ENCODE measurements around the gene TRIM63.

TRIM63 gene

GRCh38 chr1:26021647-26022403 lies 45.6 kb downstream of the TRIM63 start, which contains the start of gene EXTL1:
Gene EXTL1 (plus strand): TSS chr1:26021775. CDS start chr1:26022647, 872 bp downstream.
- ATAC-seq: no peak
- Mint-ChIP-seq H3K4me1 (peaks cover 23% of the 10 kb centered on the region), H3K9me3 (no peaks in the 10 kb centered on the region), H3K27me3 (peaks cover 10% of the 10 kb centered on the region), H3K4me3 (no peak within 1 kb of the TSS), H3K27ac (peak within 1 kb of the TSS in 1 of 2 donors; percentile 84)
- no peak for DNase-seq

GRCh38 chr1:26020941-26021646 lies 46.3 kb downstream of the TRIM63 start:
- Mint-ChIP-seq H3K4me1 (peaks cover 29% of the 10 kb centered on the region), H3K4me3 (no peak overlapping the region), H3K9me3 (no peaks in the 10 kb centered on the region), H3K27ac (no peak overlapping the region), H3K27me3 (peaks cover 10% of the 10 kb centered on the region)
- DNase-seq: no peak
- no peak for ATAC-seq

- no peak overlapping the region for H3K27ac Mint-ChIP-seq
- H3K4me3 Mint-ChIP-seq: no peak overlapping the region
- H3K4me1 Mint-ChIP-seq: peaks cover 29% of the 10 kb centered on the region
- no peaks in the 10 kb centered on the region for H3K9me3 Mint-ChIP-seq
- H3K27me3 Mint-ChIP-seq: peaks cover 10% of the 10 kb centered on the region
- DNase-seq (no peak), ATAC-seq (no peak)
Measured at GRCh38 chr1:26020330-26020768, 47.1 kb downstream of the TRIM63 start.

- ATAC-seq (peak; percentile 52), DNase-seq (no peak)
- Mint-ChIP-seq H3K27me3 (peaks cover 10% of the 10 kb centered on the region), H3K27ac (no peak overlapping the region), H3K4me3 (no peak overlapping the region), H3K4me1 (peaks cover 29% of the 10 kb centered on the region), H3K9me3 (no peaks in the 10 kb centered on the region)
Measured at GRCh38 chr1:26019641-26020315, 47.7 kb downstream of the TRIM63 start.

GRCh38 chr1:26017606-26018005 lies 49.8 kb downstream of the TRIM63 start:
- H3K27me3 Mint-ChIP-seq: peaks cover 10% of the 10 kb centered on the region
- ATAC-seq: no peak

GRCh38 chr1:26016953-26017545 lies 50.4 kb downstream of the TRIM63 start:
- Mint-ChIP-seq H3K4me1 (peaks cover 29% of the 10 kb centered on the region), H3K27ac (peak overlapping the region; percentile 61 to 63), H3K4me3 (no peak overlapping the region), H3K9me3 (no peaks in the 10 kb centered on the region), H3K27me3 (peaks cover 10% of the 10 kb centered on the region)
- DNase-seq: peak in 1 of 2 donors; percentile 25
- ATAC-seq: peak; percentile 70

More at GRCh38 chr1:26017606-26018005, 49.8 kb downstream of the TRIM63 start:
- peak overlapping the region in 1 of 2 donors; percentile 61 for H3K27ac Mint-ChIP-seq
- no peak overlapping the region for H3K4me3 Mint-ChIP-seq
- H3K4me1 Mint-ChIP-seq: peaks cover 29% of the 10 kb centered on the region
- DNase-seq: no peak
- H3K9me3 Mint-ChIP-seq: no peaks in the 10 kb centered on the region

GRCh38 chr1:26016258-26016952 lies 51.0 kb downstream of the TRIM63 start:
- Mint-ChIP-seq H3K9me3 (no peaks in the 10 kb centered on the region), H3K4me3 (no peak overlapping the region), H3K27ac (peak overlapping the region; percentile 36 to 63), H3K27me3 (peaks cover 6% of the 10 kb centered on the region), H3K4me1 (peaks cover 29% of the 10 kb centered on the region)
- DNase-seq (no peak), ATAC-seq (no peak)

- Mint-ChIP-seq H3K9me3 (no peaks in the 10 kb centered on the region), H3K27me3 (no peaks in the 10 kb centered on the region), H3K4me3 (no peak overlapping the region), H3K27ac (peak overlapping the region in 1 of 2 donors; percentile 33), H3K4me1 (peaks cover 27% of the 10 kb centered on the region)
- DNase-seq (no peak), ATAC-seq (no peak)
Measured at GRCh38 chr1:26015358-26015757, 52.1 kb downstream of the TRIM63 start.

- H3K9me3 Mint-ChIP-seq: no peaks in the 10 kb centered on the region
- ATAC-seq (no peak), DNase-seq (no peak)
- H3K4me3 Mint-ChIP-seq: no peak overlapping the region
- no peaks in the 10 kb centered on the region for H3K27me3 Mint-ChIP-seq
- H3K4me1 Mint-ChIP-seq: peaks cover 16% of the 10 kb centered on the region
- no peak overlapping the region for H3K27ac Mint-ChIP-seq
Measured at GRCh38 chr1:26014179-26014578, 53.3 kb downstream of the TRIM63 start.

GRCh38 chr1:26012864-26013263 lies 54.6 kb downstream of the TRIM63 start:
- Mint-ChIP-seq H3K4me3 (no peak overlapping the region), H3K27me3 (no peaks in the 10 kb centered on the region), H3K4me1 (peaks cover 16% of the 10 kb centered on the region), H3K9me3 (no peaks in the 10 kb centered on the region), H3K27ac (peak overlapping the region in 1 of 2 donors; percentile 71)
- no peak for ATAC-seq
- no peak for DNase-seq

GRCh38 chr1:26010825-26011224 lies 56.6 kb downstream of the TRIM63 start:
- H3K27ac Mint-ChIP-seq: peak overlapping the region in 1 of 2 donors; percentile 56
- H3K4me1 Mint-ChIP-seq: no peaks in the 10 kb centered on the region
- ATAC-seq (no peak), DNase-seq (no peak)
- H3K4me3 Mint-ChIP-seq: no peak overlapping the region
- no peaks in the 10 kb centered on the region for H3K9me3 Mint-ChIP-seq
- no peaks in the 10 kb centered on the region for H3K27me3 Mint-ChIP-seq

- no peak overlapping the region for H3K27ac Mint-ChIP-seq
- no peak for DNase-seq
- H3K4me1 Mint-ChIP-seq: no peaks in the 10 kb centered on the region
- H3K27me3 Mint-ChIP-seq: no peaks in the 10 kb centered on the region
- no peak overlapping the region for H3K4me3 Mint-ChIP-seq
- no peaks in the 10 kb centered on the region for H3K9me3 Mint-ChIP-seq
- ATAC-seq: peak; percentile 42
Measured at GRCh38 chr1:26009796-26010447, 57.5 kb downstream of the TRIM63 start.

- Mint-ChIP-seq H3K27ac (no peak overlapping the region), H3K4me3 (no peak overlapping the region), H3K27me3 (no peaks in the 10 kb centered on the region), H3K4me1 (no peaks in the 10 kb centered on the region), H3K9me3 (no peaks in the 10 kb centered on the region)
- no peak for ATAC-seq
- no peak for DNase-seq
Measured at GRCh38 chr1:26006710-26007109, 60.7 kb downstream of the TRIM63 start.

GRCh38 chr1:26005434-26006105 lies 61.9 kb downstream of the TRIM63 start:
- Mint-ChIP-seq H3K4me3 (no peak overlapping the region), H3K9me3 (no peaks in the 10 kb centered on the region), H3K27ac (no peak overlapping the region), H3K4me1 (no peaks in the 10 kb centered on the region), H3K27me3 (no peaks in the 10 kb centered on the region)
- ATAC-seq (no peak), DNase-seq (no peak)
